ENCODE measurements around the gene TNNT1.

GRCh38 chr19:55131421-55131820 is 17.6 kb downstream of the TNNT1 start:
- no peak for TF ChIP-seq CTCF (IDR thresholded peaks at IDR 0.05)
- no peak for TF ChIP-seq FOSL2 (IDR thresholded peaks at IDR 0.05; ENCODE audit: borderline replicate concordance, low read depth)
- TF ChIP-seq TCF12 (IDR thresholded peaks at IDR 0.05) = no peak
- no peak for TF ChIP-seq SIN3A (IDR thresholded peaks at IDR 0.05; ENCODE audit: borderline replicate concordance, low read depth, low read length)
- TF ChIP-seq USF1 (IDR thresholded peaks at IDR 0.05; ENCODE audit: borderline replicate concordance, low read depth) = no peak
- no peak for TF ChIP-seq EP300 (IDR thresholded peaks at IDR 0.05; ENCODE audit: borderline replicate concordance in 1 of 2, low read depth in 1 of 2, low read length in 1 of 2)
- TF ChIP-seq REST (IDR thresholded peaks at IDR 0.05; ENCODE audit: low read depth, low read length) = no peak
- TF ChIP-seq CHD2 (IDR thresholded peaks at IDR 0.05; ENCODE audit: low read length, partially characterized antibody) = no peak
- no peak for TF ChIP-seq MXI1 (IDR thresholded peaks at IDR 0.05; ENCODE audit: low read depth, low read length)
- TF ChIP-seq PBX3 (IDR thresholded peaks at IDR 0.05) = no peak
